HG02798 (cell line): ENCODE measurements around the gene BAMBI.

Experiments
- ATAC-seq: cut with Tn5 transposase; IDR thresholded peaks from one replicate; pipeline ENCODE4 v1.9.1; 2021; ENCODE audit warnings: mild to moderate bottlenecking; ENCODE audit not compliant: unreplicated experiment, poor library complexity

Gene BAMBI

GRCh38 chr10:28732091-28732490 is 54.8 kb downstream of the BAMBI start:
- no peak for ATAC-seq
